Measurements from ENCODE around the gene LRP1B.
A peak's percentile ranks its signal among the peaks of the same experiment; 100 is the strongest.
"Not testable (repeated sequence)": the region's sequence is repeated elsewhere in the genome, so short reads cannot be mapped to it uniquely, and the experiment has no call there.

LRP1B gene

GRCh38 chr2:140565756-140566155 is 1565.1 kb downstream of the LRP1B start:
- DNase-seq: no peak

- no peak for DNase-seq
Observed at GRCh38 chr2:140555701-140556100, 1575.1 kb downstream of the LRP1B start.

GRCh38 chr2:140552634-140553033 is 1578.2 kb downstream of the LRP1B start:
- no peak for DNase-seq

GRCh38 chr2:140551287-140551686 is 1579.5 kb downstream of the LRP1B start:
- DNase-seq: no peak

- no peak for DNase-seq
Observed at GRCh38 chr2:140550821-140551220, 1580.0 kb downstream of the LRP1B start.

GRCh38 chr2:140544769-140545168 is 1586.0 kb downstream of the LRP1B start:
- DNase-seq: not testable (repeated sequence)

- peak; percentile 19 for DNase-seq
Observed at GRCh38 chr2:140542627-140543026, 1588.2 kb downstream of the LRP1B start.

GRCh38 chr2:140539242-140539875 is 1591.5 kb downstream of the LRP1B start:
- DNase-seq: no peak

- no peak for DNase-seq
Observed at GRCh38 chr2:140529706-140530105, 1601.1 kb downstream of the LRP1B start.

GRCh38 chr2:140528982-140529381 is 1601.8 kb downstream of the LRP1B start:
- DNase-seq: no peak

- DNase-seq: peak; percentile 86
Observed at GRCh38 chr2:140526575-140526974, 1604.2 kb downstream of the LRP1B start.

GRCh38 chr2:140512106-140512505 is 1618.7 kb downstream of the LRP1B start:
- DNase-seq: no peak

- no peak for DNase-seq
Observed at GRCh38 chr2:140509765-140510164, 1621.1 kb downstream of the LRP1B start.

GRCh38 chr2:140508756-140509155 is 1622.1 kb downstream of the LRP1B start:
- no peak for DNase-seq

- DNase-seq: peak; percentile 43
Observed at GRCh38 chr2:140506606-140507005, 1624.2 kb downstream of the LRP1B start.

- peak; percentile 24 for DNase-seq
Observed at GRCh38 chr2:140504601-140505000, 1626.2 kb downstream of the LRP1B start.

- peak; percentile 67 for DNase-seq
Observed at GRCh38 chr2:140502951-140503630, 1627.7 kb downstream of the LRP1B start.

GRCh38 chr2:140498360-140498759 is 1632.5 kb downstream of the LRP1B start:
- DNase-seq: no peak

- DNase-seq: no peak
Observed at GRCh38 chr2:140496714-140497113, 1634.1 kb downstream of the LRP1B start.

- no peak for DNase-seq
Observed at GRCh38 chr2:140491876-140492275, 1638.9 kb downstream of the LRP1B start.

GRCh38 chr2:140489193-140489592 is 1641.6 kb downstream of the LRP1B start:
- DNase-seq: no peak

GRCh38 chr2:140481136-140481535 is 1649.7 kb downstream of the LRP1B start:
- DNase-seq: no peak

- DNase-seq: no peak
Observed at GRCh38 chr2:140473851-140474250, 1657.0 kb downstream of the LRP1B start.

GRCh38 chr2:140472676-140473075 is 1658.1 kb downstream of the LRP1B start:
- DNase-seq: no peak

- no peak for DNase-seq
Observed at GRCh38 chr2:140465301-140465700, 1665.5 kb downstream of the LRP1B start.
